VCaP (cell line): ENCODE results near the gene PLCXD1.
A peak's percentile ranks its signal among the peaks of the same experiment; 100 is the strongest.
"Not testable (repeated sequence)": the region's sequence is repeated elsewhere in the genome, so short reads cannot be mapped to it uniquely, and the experiment has no call there.

Source experiments
- H3K27ac ChIP-seq: fragments of 450-650 bp; 2 replicates; pipeline ENCODE4 v1.5.1; 2017
- CTCF ChIP-seq: fragments of 450-650 bp; conservative IDR thresholded peaks from 2 replicates; pipeline ENCODE4 v1.5.1; 2017; ENCODE audit warnings: mild to moderate bottlenecking, moderate library complexity

The PLCXD1 gene

GRCh38 chrX:317424-318067 lies 36.4 kb downstream of the PLCXD1 start:
- H3K27ac ChIP-seq, result peak overlapping the region; percentile 96; the same call in 1 of the 2 replicates
- TF ChIP-seq CTCF, result no peak

GRCh38 chrX:318068-318738 lies 37.0 kb downstream of the PLCXD1 start:
- TF ChIP-seq CTCF, result no peak
- H3K27ac ChIP-seq, result peak overlapping the region; percentile 96

- peak within 1 kb of the TSS; percentile 96 for H3K27ac ChIP-seq
Measured at GRCh38 chrX:318739-319578, 37.8 kb downstream of the PLCXD1 start, which contains the start of gene GTPBP6. Gene GTPBP6 (minus strand): TSS chrX:318796. CDS start chrX:318787, 9 bp downstream.

GRCh38 chrX:319579-320125 lies 38.5 kb downstream of the PLCXD1 start:
- peak overlapping the region; percentile 96 for H3K27ac ChIP-seq
- TF ChIP-seq CTCF, result no peak

More at GRCh38 chrX:318739-319578, 37.8 kb downstream of the PLCXD1 start, which contains the start of gene GTPBP6:
- no peak; the same call in 1 of the 2 replicates for TF ChIP-seq CTCF

- no peak for TF ChIP-seq CTCF
- peak overlapping the region; percentile 96; the same call in 1 of the 2 replicates for H3K27ac ChIP-seq
Measured at GRCh38 chrX:320126-320783, 39.1 kb downstream of the PLCXD1 start.

GRCh38 chrX:323721-324628 lies 42.8 kb downstream of the PLCXD1 start:
- H3K27ac ChIP-seq, result no peak overlapping the region
- peak; percentile 67 for TF ChIP-seq CTCF

- H3K27ac ChIP-seq, result not testable (repeated sequence)
Measured at GRCh38 chrX:324664-325063, 43.5 kb downstream of the PLCXD1 start.
